ENCODE data around the gene C9orf50. TPM values are rescaled to one million over a fixed set of nuclear protein-coding genes. Genes with fewer than 3 reads are reported as not detected.

Gene C9orf50
- total RNA-seq, 1 donor from 2014 or later = not detected

DNA sequence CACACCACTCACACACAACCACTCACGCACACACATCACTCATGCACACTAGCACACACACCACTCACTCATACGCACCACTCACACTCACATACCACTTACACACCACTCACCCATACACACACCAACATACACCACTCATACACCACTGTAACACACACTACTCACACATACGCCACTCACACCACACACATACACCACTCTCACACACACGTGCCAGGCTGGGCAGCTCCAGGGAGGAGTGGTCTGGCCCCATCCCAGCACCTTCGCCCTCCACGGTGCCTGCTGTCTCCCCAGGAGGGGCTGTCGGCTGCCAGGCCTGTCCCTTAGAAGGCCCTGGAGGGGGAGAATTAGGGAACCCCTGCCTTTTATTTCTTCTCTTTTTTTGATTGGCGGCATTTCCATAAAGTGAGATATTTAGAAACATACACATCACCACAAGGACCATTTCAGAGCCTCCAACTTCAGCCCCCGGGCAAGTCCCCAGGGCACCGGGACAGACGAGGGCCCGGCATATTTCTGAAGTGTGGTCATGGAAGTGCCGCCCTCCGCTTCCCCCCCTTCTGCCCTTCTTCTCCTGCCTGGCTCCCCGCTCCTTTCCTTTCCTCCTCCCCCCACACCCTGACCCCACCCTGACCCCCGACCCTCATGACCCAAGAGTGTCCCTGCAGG, 27.3 kb upstream of the C9orf50 start:
- Mint-ChIP-seq H3K36me3 (ENCODE audit: unreplicated experiment) (no peaks in the 10 kb centered on the region), H3K27me3 (ENCODE audit: unreplicated experiment) (no peaks in the 10 kb centered on the region), H3K27ac (ENCODE audit: unreplicated experiment) (no peak overlapping the region), H3K4me3 (ENCODE audit: unreplicated experiment) (no peak overlapping the region), H3K4me1 (ENCODE audit: unreplicated experiment) (peaks cover 18% of the 10 kb centered on the region), H3K9me3 (ENCODE audit: unreplicated experiment) (no peaks in the 10 kb centered on the region)
- DNase-seq (ENCODE audit: extremely low spot score, unreplicated experiment) = no peak
- TF ChIP-seq, protein P1, sequence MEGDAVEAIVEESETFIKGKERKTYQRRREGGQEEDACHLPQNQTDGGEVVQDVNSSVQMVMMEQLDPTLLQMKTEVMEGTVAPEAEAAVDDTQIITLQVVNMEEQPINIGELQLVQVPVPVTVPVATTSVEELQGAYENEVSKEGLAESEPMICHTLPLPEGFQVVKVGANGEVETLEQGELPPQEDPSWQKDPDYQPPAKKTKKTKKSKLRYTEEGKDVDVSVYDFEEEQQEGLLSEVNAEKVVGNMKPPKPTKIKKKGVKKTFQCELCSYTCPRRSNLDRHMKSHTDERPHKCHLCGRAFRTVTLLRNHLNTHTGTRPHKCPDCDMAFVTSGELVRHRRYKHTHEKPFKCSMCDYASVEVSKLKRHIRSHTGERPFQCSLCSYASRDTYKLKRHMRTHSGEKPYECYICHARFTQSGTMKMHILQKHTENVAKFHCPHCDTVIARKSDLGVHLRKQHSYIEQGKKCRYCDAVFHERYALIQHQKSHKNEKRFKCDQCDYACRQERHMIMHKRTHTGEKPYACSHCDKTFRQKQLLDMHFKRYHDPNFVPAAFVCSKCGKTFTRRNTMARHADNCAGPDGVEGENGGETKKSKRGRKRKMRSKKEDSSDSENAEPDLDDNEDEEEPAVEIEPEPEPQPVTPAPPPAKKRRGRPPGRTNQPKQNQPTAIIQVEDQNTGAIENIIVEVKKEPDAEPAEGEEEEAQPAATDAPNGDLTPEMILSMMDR (IDR thresholded peaks at IDR 0.05) = no peak

DNA sequence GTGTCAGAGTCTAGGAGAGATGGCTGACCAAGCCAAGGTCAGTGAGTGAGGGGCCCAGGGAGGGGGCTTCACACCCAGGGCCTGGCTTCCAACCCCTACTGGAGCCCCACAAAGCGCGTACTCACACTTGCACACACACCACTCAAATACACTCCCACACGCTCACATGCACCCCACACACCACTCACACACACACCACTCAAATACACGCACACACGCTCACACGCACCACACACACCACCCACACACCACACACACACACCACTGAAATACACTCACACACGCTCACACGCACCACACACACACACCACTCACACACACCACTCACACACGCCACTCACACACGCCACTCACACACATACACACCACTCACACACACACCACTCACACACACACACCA, 26.7 kb upstream of the C9orf50 start:
- H3K27ac Mint-ChIP-seq (ENCODE audit: unreplicated experiment) = no peak overlapping the region
- no peaks in the 10 kb centered on the region for H3K9me3 Mint-ChIP-seq (ENCODE audit: unreplicated experiment)
- H3K4me3 Mint-ChIP-seq (ENCODE audit: unreplicated experiment) = no peak overlapping the region
- no peaks in the 10 kb centered on the region for H3K27me3 Mint-ChIP-seq (ENCODE audit: unreplicated experiment)
- H3K36me3 Mint-ChIP-seq (ENCODE audit: unreplicated experiment) = no peaks in the 10 kb centered on the region
- H3K4me1 Mint-ChIP-seq (ENCODE audit: unreplicated experiment) = peaks cover 18% of the 10 kb centered on the region
- TF ChIP-seq, protein P1 (IDR thresholded peaks at IDR 0.05) = no peak
- no peak for DNase-seq (ENCODE audit: extremely low spot score, unreplicated experiment)

DNA sequence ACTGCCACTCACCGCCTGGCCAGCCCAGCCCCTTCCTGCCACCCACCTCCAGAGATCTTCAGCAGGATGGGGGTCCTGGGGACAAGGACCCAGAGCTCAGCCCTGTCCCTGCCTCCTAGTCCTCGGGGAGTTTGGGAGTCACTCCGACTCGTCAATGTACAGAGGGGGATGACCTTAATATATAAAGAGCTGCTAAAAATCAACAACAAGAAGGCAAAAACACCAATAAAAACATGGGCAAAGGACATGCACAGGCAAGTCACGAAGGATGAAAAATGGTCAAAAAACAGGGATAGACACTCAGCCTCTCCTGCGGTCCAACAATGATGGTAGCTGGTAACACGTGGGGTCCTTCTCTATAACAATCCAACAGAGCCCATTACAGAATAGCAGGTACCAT, 25.8 kb upstream of the C9orf50 start:
- TF ChIP-seq, protein P1 (IDR thresholded peaks at IDR 0.05) = no peak
- Mint-ChIP-seq H3K9me3 (ENCODE audit: unreplicated experiment) (no peaks in the 10 kb centered on the region), H3K36me3 (ENCODE audit: unreplicated experiment) (no peaks in the 10 kb centered on the region), H3K4me3 (ENCODE audit: unreplicated experiment) (no peak overlapping the region), H3K27ac (ENCODE audit: unreplicated experiment) (no peak overlapping the region), H3K4me1 (ENCODE audit: unreplicated experiment) (peaks cover 21% of the 10 kb centered on the region), H3K27me3 (ENCODE audit: unreplicated experiment) (no peaks in the 10 kb centered on the region)
- DNase-seq (ENCODE audit: extremely low spot score, unreplicated experiment) = no peak

DNA sequence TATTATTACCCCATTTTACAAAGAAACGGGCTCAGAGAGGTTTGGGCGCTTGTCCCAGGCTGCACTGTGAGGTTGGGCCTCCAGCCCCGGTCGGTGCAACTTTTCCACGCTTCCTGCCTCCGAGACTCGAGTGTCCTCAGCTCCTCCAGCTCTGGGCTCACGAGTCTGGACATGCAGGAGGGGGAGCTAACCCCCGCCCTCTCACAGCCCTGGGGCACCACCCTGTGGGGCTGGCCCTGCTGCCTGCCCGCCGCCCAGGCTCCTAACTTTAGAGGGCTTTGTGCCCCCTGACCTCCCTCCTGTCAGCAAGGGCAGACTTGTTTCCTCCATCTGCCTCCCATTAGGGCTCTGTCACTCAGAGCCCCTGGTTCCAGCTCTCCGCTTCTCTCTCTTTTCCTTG, 25.4 kb upstream of the C9orf50 start:
- TF ChIP-seq, protein P1 (IDR thresholded peaks at IDR 0.05) = no peak
- no peaks in the 10 kb centered on the region for H3K9me3 Mint-ChIP-seq (ENCODE audit: unreplicated experiment)
- no peaks in the 10 kb centered on the region for H3K36me3 Mint-ChIP-seq (ENCODE audit: unreplicated experiment)
- no peak overlapping the region for H3K4me3 Mint-ChIP-seq (ENCODE audit: unreplicated experiment)
- no peak overlapping the region for H3K27ac Mint-ChIP-seq (ENCODE audit: unreplicated experiment)
- DNase-seq (ENCODE audit: extremely low spot score, unreplicated experiment) = no peak
- no peaks in the 10 kb centered on the region for H3K27me3 Mint-ChIP-seq (ENCODE audit: unreplicated experiment)
- H3K4me1 Mint-ChIP-seq (ENCODE audit: unreplicated experiment) = peaks cover 23% of the 10 kb centered on the region

DNA sequence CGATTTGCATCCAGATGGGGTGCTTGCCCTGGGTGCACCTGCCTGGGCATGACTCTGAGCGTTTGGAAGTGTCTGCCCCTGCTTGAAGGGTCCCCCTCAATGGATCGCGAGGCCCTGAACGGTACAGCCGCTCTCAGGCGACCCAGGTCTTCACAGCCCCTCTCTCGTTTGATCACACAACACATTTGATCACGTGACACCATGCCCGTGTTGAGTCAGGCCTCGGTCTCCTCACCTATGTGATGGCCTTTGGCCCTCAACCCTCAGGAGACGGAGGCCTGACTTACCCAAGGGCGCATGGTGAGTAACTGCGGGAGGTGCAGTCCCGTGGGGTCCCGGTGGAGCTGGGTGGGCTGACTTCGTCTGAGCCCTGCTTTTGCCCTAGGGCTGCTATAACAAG, 24.0 kb upstream of the C9orf50 start:
- TF ChIP-seq, protein P1 (IDR thresholded peaks at IDR 0.05) = no peak
- no peaks in the 10 kb centered on the region for H3K36me3 Mint-ChIP-seq (ENCODE audit: unreplicated experiment)
- no peak for DNase-seq (ENCODE audit: extremely low spot score, unreplicated experiment)
- peaks cover 31% of the 10 kb centered on the region for H3K4me1 Mint-ChIP-seq (ENCODE audit: unreplicated experiment)
- H3K4me3 Mint-ChIP-seq (ENCODE audit: unreplicated experiment) = no peak overlapping the region
- H3K9me3 Mint-ChIP-seq (ENCODE audit: unreplicated experiment) = no peaks in the 10 kb centered on the region
- H3K27ac Mint-ChIP-seq (ENCODE audit: unreplicated experiment) = no peak overlapping the region
- no peaks in the 10 kb centered on the region for H3K27me3 Mint-ChIP-seq (ENCODE audit: unreplicated experiment)
